Measurements from ENCODE around the gene NR5A1.

DNA sequence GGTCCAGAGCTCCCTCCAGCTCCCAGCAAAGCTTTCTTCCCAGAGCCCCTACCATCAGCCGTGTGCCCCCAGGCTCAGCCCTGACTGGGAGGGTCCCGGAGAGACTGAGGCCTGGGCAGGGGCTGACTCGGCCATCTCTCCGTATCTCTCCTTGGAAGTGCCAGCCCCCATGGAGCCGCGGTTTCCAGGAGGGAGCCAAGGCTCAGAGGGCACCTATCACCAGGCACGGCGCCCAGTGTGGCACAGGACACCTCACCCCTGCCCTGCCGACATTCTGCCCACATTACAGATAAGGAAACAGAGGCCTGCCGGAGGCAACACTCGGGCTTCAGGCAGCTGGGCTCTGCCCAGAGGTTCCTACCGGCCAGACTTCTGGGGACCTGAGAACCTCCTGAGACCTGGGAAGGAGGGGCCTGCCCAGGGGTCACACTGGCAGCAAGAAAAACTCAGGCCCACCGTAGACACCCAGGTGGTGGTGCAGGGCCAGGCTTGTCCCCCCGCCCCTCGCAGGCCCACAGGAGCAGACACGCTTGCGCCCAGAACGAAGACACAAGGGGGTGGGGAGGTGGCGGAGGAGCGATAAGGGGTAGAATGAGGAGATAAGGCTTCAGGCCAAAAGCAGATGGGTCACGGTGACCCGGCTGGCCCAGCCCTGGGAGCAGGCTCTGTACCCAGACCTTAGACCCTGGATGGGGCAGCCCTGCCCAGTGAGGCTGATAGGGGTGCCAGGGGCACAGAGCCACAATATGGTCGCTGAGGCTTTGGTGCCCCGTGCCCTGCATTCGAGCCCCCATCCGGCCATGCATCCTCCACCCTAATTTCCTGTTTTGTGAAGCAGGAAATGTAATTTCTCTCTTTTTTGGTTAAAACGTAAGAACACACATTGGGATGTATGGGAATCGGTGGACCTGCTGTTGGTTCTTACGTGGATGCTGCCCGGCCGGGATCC lies 11.8 kb downstream of the NR5A1 start:
- TF ChIP-seq, protein P1, sequence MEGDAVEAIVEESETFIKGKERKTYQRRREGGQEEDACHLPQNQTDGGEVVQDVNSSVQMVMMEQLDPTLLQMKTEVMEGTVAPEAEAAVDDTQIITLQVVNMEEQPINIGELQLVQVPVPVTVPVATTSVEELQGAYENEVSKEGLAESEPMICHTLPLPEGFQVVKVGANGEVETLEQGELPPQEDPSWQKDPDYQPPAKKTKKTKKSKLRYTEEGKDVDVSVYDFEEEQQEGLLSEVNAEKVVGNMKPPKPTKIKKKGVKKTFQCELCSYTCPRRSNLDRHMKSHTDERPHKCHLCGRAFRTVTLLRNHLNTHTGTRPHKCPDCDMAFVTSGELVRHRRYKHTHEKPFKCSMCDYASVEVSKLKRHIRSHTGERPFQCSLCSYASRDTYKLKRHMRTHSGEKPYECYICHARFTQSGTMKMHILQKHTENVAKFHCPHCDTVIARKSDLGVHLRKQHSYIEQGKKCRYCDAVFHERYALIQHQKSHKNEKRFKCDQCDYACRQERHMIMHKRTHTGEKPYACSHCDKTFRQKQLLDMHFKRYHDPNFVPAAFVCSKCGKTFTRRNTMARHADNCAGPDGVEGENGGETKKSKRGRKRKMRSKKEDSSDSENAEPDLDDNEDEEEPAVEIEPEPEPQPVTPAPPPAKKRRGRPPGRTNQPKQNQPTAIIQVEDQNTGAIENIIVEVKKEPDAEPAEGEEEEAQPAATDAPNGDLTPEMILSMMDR (IDR thresholded peaks at IDR 0.05), result no peak
- TF ChIP-seq POLR2A (IDR thresholded peaks at IDR 0.05), result no peak
